Measurements from ENCODE around the gene TDP1.

GRCh38 chr14:89965839-89966238 is 10.1 kb downstream of the TDP1 start:
- TF ChIP-seq CTCF (IDR thresholded peaks at IDR 0.05; ENCODE audit: low read depth, low read length, missing input control), result no peak
- no peak for TF ChIP-seq FOXA1 (IDR thresholded peaks at IDR 0.05)
